CD4-positive, alpha-beta T cell (primary cell): ENCODE results near the gene GADL1. TPM values are rescaled to one million over a fixed set of nuclear protein-coding genes. Genes with fewer than 3 reads are reported as not detected.

Experiments used
- ATAC-seq: fragments of 200-7000 bp; cut with Tn5 transposase; one replicate; pipeline ENCODE4 v1.10.0; 2022; ENCODE audit warnings: mild to moderate bottlenecking; ENCODE audit not compliant: poor library complexity
- CTCF ChIA-PET: fragments of 350-600 bp; sonication (Branson Sonifier 250); formaldehyde crosslinking; loops from one replicate; lab custom pipeline; 2021; ENCODE audit warnings: antibody characterized with exemption, inconsistent platforms; lab: Charles Lee
- POLR2A ChIA-PET: fragments of 350-600 bp; sonication (Branson Sonifier 250); formaldehyde crosslinking; loops from one replicate; lab custom pipeline; 2021; ENCODE audit warnings: antibody characterized with exemption, inconsistent platforms; lab: Charles Lee
- DNase-seq, 14 experiments: peaks; one replicate each; pipeline ENCODE4 v3.0.0-alpha.2; 2013 to 2020; ENCODE audit warnings: mixed read lengths in 2 of 14
- H3K27ac ChIP-seq, 2 donors: one replicate each; pipeline versions ENCODE4 v1.5.1 to v1.7.0; 2013; ENCODE audit warnings: low read length in 2 of 2, low read depth in 1 of 2, mild to moderate bottlenecking in 1 of 2
- H3K27me3 ChIP-seq, 2 experiments: 1 replicate in 1 of 2; 2 replicates in 1 of 2; pipeline versions ENCODE4 v1.6.1 to v1.7.0; 2013; ENCODE audit warnings: low read length in 2 of 2, control low read depth in 1 of 2, mild to moderate bottlenecking in 1 of 2, moderate library complexity in 1 of 2; ENCODE audit not compliant: insufficient read depth in 2 of 2, control insufficient read depth in 1 of 2
- H3K36me3 ChIP-seq: one replicate; pipeline ENCODE4 v1.6.1; 2013; ENCODE audit warnings: low read length, control low read depth; ENCODE audit not compliant: insufficient read depth
- H3K4me1 ChIP-seq: one replicate; pipeline ENCODE4 v1.6.1; 2013; ENCODE audit warnings: low read length, control low read depth; ENCODE audit not compliant: insufficient read depth
- H3K4me3 ChIP-seq: one replicate; pipeline ENCODE4 v1.5.1; 2013; ENCODE audit warnings: mild to moderate bottlenecking, low read length, moderate library complexity
- H3K9me3 ChIP-seq, 2 experiments: 1 replicate in 1 of 2; 2 replicates in 1 of 2; pipeline versions ENCODE4 v1.6.1 to v1.7.0; 2013; ENCODE audit warnings: low read length in 2 of 2, mild to moderate bottlenecking in 2 of 2, control low read depth in 1 of 2, moderate library complexity in 1 of 2; ENCODE audit not compliant: control insufficient read depth in 1 of 2, insufficient read depth in 1 of 2
- H3K27ac Mint-ChIP-seq: one replicate; pipeline ENCODE4 v1.8.0; 2020; ENCODE audit warnings: mixed read lengths
- H3K27me3 Mint-ChIP-seq: one replicate; pipeline ENCODE4 v1.8.0; 2021; ENCODE audit warnings: mixed read lengths
- H3K36me3 Mint-ChIP-seq: one replicate; pipeline ENCODE4 v1.8.0; 2021; ENCODE audit warnings: low read depth, mixed read lengths
- H3K4me1 Mint-ChIP-seq: one replicate; pipeline ENCODE4 v1.8.0; 2021; ENCODE audit warnings: low read depth, mixed read lengths
- H3K4me3 Mint-ChIP-seq: one replicate; pipeline ENCODE4 v1.8.0; 2020; ENCODE audit warnings: mild to moderate bottlenecking, mixed read lengths
- H3K9me3 Mint-ChIP-seq: one replicate; pipeline ENCODE4 v1.8.0; 2020; ENCODE audit warnings: mixed read lengths
- intact Hi-C, 2 experiments: fragments of 100-400 bp; cut with DNase I in 1 of 2; cut with micrococcal nuclease in 1 of 2; formaldehyde crosslinking; loops; one replicate each; pipeline versions ENCODE4 v1.15.1 to v1.9.0; 2023 to 2025; cut with DNase I, micrococcal nuclease
- total RNA-seq, 174 experiments: library from RNA in 2 of 174; stranded (reverse) in 2 of 174; gene quantifications; one replicate each; pipeline ENCODE4 v1.2.3 and lab custom pipeline; 2021 to 2026
- TF ChIP-seq, protein P1 (sequence below): fragments of 200-600 bp; IDR thresholded peaks from one replicate; pipeline ENCODE4 v1.8.0; 2022; ENCODE audit warnings: antibody characterized with exemption, mild to moderate bottlenecking

The GADL1 gene
- total RNA-seq, 2 experiments from 2014 or later, result not detected

DNA sequence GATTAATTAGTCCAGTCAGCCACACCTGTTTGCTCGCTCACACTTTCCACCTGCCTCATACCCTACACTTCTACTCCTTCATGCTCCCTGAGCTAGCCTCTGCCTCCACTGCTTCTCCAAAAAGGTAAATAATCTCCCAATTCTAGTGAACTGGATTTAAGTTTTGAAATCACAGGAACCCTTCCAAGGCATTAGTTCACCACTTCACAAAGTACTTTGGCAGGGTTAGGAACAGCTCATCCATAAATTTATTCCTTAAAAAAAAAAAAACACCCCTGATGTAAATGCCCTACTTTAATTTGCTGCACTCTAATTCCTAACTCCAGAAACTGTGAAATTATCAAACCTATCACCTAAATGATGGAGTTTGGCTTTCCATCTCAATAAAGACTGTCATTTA, 58.3 kb downstream of the GADL1 start:
- POLR2A ChIA-PET, result no interaction called here
- Mint-ChIP-seq H3K4me3 (no peak overlapping the region), H3K9me3 (no peaks in the 10 kb centered on the region), H3K36me3 (no peaks in the 10 kb centered on the region), H3K27ac (no peak overlapping the region), H3K27me3 (peaks cover 3% of the 10 kb centered on the region), H3K4me1 (no peaks in the 10 kb centered on the region)
- no peak for DNase-seq
- H3K4me3 ChIP-seq, result no peak overlapping the region
- ATAC-seq, result no peak
- no peaks in the 10 kb centered on the region for H3K36me3 ChIP-seq
- CTCF ChIA-PET, result interaction anchor here (1.8 kb wide), 1 partner anchor 12 kb away, joined by 5 read pairs; no protein-coding TSS in a partner anchor
- intact Hi-C loops, result no loop called here
- H3K27me3 ChIP-seq, result peaks cover 0 to 4% of the 10 kb centered on the region in 2 experiments
- TF ChIP-seq, protein P1, sequence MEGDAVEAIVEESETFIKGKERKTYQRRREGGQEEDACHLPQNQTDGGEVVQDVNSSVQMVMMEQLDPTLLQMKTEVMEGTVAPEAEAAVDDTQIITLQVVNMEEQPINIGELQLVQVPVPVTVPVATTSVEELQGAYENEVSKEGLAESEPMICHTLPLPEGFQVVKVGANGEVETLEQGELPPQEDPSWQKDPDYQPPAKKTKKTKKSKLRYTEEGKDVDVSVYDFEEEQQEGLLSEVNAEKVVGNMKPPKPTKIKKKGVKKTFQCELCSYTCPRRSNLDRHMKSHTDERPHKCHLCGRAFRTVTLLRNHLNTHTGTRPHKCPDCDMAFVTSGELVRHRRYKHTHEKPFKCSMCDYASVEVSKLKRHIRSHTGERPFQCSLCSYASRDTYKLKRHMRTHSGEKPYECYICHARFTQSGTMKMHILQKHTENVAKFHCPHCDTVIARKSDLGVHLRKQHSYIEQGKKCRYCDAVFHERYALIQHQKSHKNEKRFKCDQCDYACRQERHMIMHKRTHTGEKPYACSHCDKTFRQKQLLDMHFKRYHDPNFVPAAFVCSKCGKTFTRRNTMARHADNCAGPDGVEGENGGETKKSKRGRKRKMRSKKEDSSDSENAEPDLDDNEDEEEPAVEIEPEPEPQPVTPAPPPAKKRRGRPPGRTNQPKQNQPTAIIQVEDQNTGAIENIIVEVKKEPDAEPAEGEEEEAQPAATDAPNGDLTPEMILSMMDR, result no peak
- H3K9me3 ChIP-seq, result no peaks in the 10 kb centered on the region
- no peaks in the 10 kb centered on the region for H3K4me1 ChIP-seq
- H3K27ac ChIP-seq, result no peak overlapping the region

- peaks cover 3% of the 10 kb centered on the region for H3K27me3 Mint-ChIP-seq
- TF ChIP-seq, protein P1, result no peak
- POLR2A ChIA-PET, result no interaction called here
- ATAC-seq, result no peak
- no peak overlapping the region for H3K27ac Mint-ChIP-seq
- no peaks in the 10 kb centered on the region for H3K36me3 Mint-ChIP-seq
- no peak overlapping the region for H3K4me3 Mint-ChIP-seq
- H3K4me1 ChIP-seq, result no peaks in the 10 kb centered on the region
- H3K4me3 ChIP-seq, result no peak overlapping the region
- no peak overlapping the region for H3K27ac ChIP-seq
- intact Hi-C loops, result no loop called here
- no peak for DNase-seq
- no peaks in the 10 kb centered on the region for H3K36me3 ChIP-seq
- H3K9me3 Mint-ChIP-seq, result no peaks in the 10 kb centered on the region
- CTCF ChIA-PET, result interaction anchor here (1.8 kb wide), 1 partner anchor 11 kb away, joined by 5 read pairs; no protein-coding TSS in a partner anchor
- peaks cover 0 to 4% of the 10 kb centered on the region in 2 experiments for H3K27me3 ChIP-seq
- no peaks in the 10 kb centered on the region for H3K4me1 Mint-ChIP-seq
- no peaks in the 10 kb centered on the region for H3K9me3 ChIP-seq
Measured at GRCh38 chr3:30835667-30836066, 58.8 kb downstream of the GADL1 start.

DNA sequence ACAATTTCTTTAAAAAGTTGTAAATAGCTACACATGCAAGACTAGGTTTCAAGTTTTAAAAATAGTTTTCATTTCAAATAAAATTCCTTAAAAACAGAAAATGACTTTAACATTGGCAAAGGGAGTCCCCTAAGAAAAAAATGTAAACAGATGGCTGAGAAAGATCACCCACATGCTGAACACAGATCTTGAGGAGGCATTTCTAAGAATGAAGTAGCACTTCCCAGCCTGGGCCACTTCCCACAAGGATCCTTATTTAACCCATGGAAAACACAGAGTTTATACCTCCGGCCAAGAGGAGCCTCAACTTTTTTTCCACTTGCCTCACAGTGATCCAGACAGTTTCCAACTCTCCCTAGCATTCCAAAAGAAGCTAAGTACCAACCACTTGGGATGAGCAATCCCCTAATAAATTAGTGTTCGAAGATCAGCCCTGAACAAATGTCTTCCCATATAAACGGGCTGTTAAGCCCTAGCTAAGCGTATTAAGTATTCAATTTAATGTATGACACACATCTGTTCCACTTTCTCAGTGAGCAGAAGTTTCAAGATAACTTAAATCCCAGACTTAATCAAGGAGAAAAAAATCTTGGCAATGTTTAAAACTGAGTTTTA, 61.4 kb downstream of the GADL1 start:
- ChIA-PET POLR2A (no interaction called here), CTCF (no interaction called here)
- TF ChIP-seq, protein P1, result no peak
- Mint-ChIP-seq H3K27me3 (peaks cover 3% of the 10 kb centered on the region), H3K4me1 (no peaks in the 10 kb centered on the region), H3K4me3 (no peak overlapping the region), H3K27ac (no peak overlapping the region), H3K9me3 (no peaks in the 10 kb centered on the region), H3K36me3 (no peaks in the 10 kb centered on the region)
- no peak for ATAC-seq
- no peak for DNase-seq
- H3K36me3 ChIP-seq, result no peaks in the 10 kb centered on the region
- H3K4me1 ChIP-seq, result no peaks in the 10 kb centered on the region
- no peaks in the 10 kb centered on the region for H3K9me3 ChIP-seq
- H3K27ac ChIP-seq, result no peak overlapping the region
- H3K4me3 ChIP-seq, result no peak overlapping the region
- intact Hi-C loops, result no loop called here
- no peaks in the 10 kb centered on the region for H3K27me3 ChIP-seq
